CD1c-positive myeloid dendritic cell (primary cell): Measurements from ENCODE around the gene TSC22D2.
A peak's percentile ranks its signal among the peaks of the same experiment; 100 is the strongest.

Experiments
- DNase-seq: peaks from one replicate; pipeline ENCODE4 v3.0.0-alpha.2; 2016; ENCODE audit errors: extremely low spot score

TSC22D2 gene

GRCh38 chr3:150412561-150413231 is 4.6 kb downstream of the TSC22D2 start:
- DNase-seq = peak; percentile 69

GRCh38 chr3:150414258-150414657 is 6.2 kb downstream of the TSC22D2 start:
- peak; percentile 37 for DNase-seq

- DNase-seq = no peak
Observed at GRCh38 chr3:150414959-150415358, 6.9 kb downstream of the TSC22D2 start.

DNA sequence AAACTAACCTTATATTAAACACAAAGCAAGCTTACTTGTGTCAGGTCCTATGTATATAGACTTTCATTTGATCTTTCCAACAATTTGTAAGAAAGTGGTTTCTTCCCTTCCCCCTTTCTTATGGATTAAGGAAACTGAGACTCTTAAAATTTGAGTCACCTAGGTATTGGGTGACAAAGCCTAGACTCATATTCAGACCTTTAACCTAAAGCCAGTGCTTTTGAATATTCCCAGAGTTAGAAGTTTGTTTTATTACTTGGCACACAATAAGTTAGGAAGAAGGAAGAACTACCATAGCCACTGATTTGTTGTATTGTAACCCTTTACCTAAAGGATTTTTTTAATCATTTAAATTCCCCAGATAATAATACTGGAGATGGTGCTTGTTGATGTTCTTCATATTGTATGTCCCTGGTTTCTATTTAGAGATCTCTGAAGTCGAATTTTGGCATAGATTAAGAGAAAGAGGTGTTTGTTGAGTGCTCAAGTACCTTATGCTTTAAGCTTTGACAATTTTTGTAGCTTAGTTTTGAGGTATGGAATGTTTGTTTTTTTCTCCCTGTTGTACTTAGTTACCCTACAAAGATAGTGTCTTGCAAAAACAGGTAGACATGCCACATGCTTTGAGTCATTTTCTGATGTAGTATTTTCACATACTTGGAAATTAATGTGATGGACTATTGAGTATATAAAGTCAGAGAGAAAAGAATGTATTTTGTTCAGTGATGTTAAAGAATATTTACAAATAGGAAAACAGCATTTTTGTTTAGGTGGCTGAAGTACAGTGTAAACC is 11.2 kb downstream of the TSC22D2 start:
- DNase-seq = no peak

DNA sequence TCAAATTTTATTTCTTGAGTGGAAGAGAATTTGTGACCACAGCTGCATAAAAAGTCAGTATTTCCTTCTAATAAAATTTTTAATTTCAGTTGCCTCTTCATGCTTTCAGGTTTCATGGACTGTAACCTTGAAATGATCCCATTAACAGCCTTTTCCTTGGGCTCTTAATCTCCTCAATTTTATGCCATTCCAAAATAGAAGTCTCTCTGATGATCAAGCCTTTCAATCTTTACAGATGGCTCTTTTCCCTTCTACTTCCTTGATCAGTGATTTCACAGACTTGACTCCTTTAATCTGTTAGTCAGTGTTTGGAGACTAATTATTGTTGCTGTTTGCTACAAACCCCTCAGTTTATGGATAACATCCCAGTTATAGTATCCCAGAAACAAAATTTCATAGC is 11.9 kb downstream of the TSC22D2 start:
- no peak for DNase-seq

- no peak for DNase-seq
Observed at GRCh38 chr3:150421256-150421655, 13.2 kb downstream of the TSC22D2 start.

DNA sequence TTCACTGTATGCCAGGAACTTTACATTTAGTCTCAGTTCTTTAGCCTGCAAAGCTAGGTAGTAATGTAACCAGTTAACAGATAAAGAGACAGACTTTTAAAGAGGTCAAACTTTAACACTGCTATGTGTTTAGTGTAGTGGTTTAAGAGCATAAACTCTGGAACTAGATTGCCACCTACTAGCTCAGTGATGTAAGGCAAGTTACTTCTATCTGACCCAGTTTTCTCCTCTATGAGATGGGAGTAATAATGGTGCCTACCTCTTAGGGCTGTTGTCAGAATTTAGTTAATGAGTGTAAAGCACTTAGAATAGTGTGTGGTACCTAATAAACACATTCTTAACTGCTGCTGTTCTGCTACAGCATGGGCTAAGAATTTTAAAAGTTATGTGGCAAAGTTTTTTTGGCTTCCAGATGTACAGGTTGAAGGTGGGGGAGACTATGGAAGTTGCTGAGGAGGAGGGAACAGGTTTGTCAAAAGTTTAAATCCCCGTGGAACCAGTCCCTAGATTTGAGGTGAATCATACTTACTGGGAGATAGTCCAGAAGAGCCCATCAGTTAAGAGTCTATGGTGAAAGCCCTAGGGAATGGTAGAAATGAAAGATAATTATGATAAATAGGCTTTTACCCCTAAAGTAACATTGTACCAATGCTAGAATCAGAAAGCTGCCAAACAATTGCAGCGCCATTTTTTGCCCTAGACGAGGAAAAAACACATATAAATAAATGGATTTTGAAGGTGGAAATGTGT is 13.9 kb downstream of the TSC22D2 start:
- no peak for DNase-seq

GRCh38 chr3:150422907-150423306 is 14.8 kb downstream of the TSC22D2 start:
- no peak for DNase-seq

DNA sequence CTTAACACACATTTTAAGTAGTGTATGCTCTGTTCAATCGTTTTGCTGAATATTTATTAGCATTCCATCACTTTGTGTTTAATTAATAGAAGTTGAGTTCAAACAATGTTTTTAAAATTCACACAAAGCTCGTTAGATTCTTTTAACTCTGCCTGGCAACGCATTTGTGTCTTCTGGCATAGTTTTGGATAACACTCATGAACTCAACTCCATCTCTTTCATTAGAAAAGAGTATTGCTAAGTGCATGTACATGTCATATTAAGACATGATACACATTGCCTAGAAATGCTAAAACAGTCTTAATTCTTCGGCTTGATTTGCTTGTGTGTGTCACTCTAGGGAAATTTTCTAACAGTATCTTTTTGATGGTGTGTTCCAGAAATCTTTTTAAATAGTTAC is 15.7 kb downstream of the TSC22D2 start:
- no peak for DNase-seq

DNA sequence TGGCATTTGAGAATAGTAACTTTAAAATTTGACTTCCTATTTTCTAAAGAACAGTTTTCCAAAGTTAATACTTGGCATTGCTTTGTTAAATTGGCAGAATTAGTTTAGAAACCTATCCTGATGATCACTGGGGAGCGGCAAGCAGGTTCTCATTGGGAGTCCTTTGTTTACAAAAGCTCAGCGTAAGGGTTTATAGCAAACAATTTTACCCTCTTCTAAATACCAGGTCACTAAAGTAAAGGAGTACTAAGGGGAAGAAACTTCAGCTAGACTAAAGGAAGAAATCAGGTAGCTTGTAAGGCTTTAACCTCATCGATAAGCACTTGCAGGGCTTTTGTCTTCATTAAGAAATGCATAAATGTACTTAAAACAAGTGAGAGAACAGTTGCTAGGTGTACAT is 18.2 kb downstream of the TSC22D2 start:
- no peak for DNase-seq

- no peak for DNase-seq
Observed at GRCh38 chr3:150428562-150428961, 20.5 kb downstream of the TSC22D2 start.

DNA sequence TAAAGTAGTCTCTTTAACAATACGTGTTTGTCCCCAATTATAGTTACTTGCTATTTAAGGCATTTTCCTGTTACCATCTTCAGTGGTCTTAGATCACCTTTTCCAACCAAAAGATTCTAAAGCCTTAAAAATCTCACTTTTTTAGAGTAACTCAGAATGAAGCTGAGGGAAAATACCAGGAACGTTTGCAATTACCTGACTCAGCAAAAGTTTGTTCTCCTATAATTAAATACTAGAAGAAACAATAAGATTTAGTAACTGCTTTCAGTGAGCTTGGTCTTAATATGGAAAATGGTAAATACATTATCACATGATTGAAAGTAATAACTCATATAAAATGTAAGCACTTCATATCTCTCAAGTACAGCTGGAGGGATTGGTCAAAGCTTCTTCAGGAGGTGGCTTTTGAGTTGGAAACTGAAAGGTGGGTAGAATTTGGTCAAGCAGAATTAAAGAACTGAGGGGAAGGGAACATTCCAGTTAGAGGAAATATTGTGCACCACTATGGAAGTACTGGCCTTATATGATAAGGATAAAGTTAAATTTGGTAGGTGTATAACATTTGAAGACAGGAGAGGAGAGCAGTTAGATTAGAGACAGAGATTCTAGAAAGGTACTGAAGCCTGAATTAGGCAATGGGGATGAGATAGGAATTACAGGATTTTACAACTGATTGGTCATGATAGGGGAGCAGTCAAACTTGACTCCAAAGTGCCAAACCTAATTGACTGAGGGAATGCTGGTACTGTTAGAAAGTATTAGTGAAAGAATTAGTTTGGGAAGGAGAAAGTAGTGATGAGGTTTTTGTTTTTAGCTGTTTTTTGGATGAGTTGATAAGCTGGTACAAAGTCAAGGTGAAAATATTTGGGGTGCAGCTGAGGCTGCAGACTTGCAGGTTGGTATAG is 21.9 kb downstream of the TSC22D2 start:
- DNase-seq = no peak

- DNase-seq = no peak
Observed at GRCh38 chr3:150433347-150433746, 25.2 kb downstream of the TSC22D2 start.

DNA sequence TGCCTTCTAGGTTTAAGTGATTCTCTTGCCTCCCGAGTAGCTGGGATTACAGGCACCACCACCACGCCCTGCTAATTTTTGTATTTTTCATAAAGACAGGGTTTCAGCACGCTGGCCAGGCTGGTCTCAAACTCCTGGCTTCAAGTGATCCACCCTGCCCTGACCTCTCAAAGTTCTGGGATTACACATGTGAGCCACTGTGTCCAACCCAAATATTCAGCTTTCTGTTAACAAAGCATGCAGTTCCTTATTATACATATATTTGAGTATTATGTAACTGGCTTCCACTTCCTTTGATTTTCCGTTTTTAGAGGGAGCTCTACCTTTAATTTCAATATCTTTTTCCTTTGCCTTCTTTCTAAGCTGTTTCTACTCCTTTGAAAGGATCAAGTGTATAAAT is 26.1 kb downstream of the TSC22D2 start:
- DNase-seq = no peak

- DNase-seq = no peak
Observed at GRCh38 chr3:150436161-150436560, 28.1 kb downstream of the TSC22D2 start.

- DNase-seq = no peak
Observed at GRCh38 chr3:150439657-150440056, 31.6 kb downstream of the TSC22D2 start.

GRCh38 chr3:150443331-150443741 is 35.2 kb downstream of the TSC22D2 start:
- DNase-seq = no peak

DNA sequence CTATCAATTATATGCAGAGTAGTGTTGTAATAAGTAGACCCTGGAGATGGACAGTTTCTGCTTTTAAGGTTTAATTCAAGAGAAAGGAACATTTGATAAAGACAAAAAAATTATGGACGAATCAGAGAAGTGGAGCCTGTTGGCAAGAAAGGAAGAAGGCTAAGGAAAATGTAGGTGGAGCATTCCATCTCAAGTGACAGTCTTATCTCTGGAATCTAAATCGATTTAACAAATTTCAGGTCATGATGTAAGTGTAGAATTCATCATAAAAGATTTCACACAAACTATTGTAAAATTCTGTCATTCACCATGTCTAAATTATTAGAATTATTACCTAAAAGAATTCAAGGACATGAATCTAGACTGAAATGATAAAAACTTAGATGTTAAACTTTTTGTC is 36.3 kb downstream of the TSC22D2 start:
- no peak for DNase-seq

DNA sequence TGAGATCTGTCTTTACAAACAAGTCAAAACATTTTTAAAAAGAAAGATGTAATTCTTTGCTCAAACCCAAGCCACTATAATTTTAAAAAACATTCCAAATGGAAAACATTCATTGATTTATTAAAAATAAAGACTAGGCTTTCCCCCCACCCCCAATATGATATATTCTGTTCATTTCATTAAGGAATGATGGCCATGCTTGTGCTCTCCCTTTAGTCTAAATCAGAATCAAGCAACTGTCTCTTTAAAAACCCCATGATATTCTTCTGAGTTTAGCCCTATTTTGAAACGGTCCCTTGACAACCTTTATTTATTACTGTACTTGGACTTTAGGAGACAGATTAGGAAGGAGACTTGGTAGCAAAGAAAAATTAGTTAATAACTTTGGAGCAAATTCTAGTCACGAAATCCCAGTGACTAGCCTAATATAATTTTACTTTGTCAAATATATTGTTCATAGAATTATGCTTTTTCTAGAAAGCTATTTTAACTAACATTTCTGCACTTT is 38.4 kb downstream of the TSC22D2 start:
- DNase-seq = no peak

DNA sequence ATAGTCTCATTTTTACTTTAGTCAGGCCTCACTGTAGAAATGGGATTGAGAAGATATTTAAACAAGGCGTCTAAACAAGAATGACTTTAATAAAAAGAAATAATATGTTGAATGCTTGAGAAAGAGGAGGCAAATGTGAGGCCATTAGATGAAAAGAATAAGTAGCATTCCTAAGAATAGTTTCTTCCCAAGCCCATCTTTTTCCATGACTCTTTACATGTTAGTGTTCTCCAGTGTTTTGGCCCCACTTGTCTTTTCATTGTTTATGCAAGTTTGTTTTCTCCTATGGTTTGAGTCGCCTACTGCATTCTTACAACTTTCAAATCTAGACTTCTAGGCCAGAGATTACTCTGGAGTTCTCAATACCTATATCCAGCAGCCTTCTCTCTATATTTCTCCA is 39.0 kb downstream of the TSC22D2 start:
- no peak for DNase-seq
